ENCODE data around the gene GPR37L1. TPM values are rescaled to one million over a fixed set of nuclear protein-coding genes. Genes with fewer than 3 reads are reported as not detected.

Gene GPR37L1
- total and polyA plus RNA-seq, 2 of the 8 experiments (the other 6 are each of a cell fraction or from before 2014, with no cell fraction given) = 0.13 to 0.23 TPM

DNA sequence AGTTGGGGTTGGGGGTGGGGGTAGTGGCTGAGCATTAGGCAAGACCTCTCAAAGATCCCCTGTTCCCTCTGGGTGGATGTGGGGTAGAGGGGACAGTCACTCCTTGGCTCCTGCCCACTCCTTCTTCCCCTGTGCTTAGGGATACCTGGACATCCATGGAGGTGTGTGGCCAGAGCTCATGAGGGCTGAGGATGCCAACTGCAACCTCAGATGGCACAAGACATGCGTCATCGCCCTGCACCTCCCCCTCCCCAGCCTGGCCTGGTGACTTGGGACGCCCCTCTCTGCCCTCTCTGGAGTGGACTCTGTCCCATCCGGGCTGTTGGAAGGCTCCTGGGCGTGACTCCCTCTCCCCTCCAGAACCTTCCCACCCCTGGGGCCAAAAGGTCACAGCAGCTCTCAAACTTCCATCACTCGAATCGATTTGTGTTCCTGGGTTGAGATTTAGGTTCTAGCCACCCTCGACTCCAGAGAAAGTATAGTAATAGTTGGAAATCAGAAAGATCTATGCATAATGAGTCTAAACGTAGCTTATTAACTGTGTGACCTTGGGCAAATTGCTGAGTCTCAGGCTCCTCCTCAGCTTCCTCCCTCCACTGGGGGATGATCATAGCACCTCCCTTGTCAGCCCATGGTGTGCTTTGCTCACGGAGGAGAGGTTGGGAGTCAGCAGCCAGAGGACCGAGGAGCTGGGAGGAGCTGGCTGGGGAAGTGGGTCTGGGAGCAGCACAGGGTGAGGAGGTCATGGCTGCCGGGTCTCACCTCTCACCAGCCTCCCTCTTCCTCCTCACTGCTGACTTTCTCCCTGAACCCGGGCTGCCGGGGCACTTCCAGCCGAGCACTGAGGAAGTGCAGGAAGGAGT is 39.9 kb downstream of the GPR37L1 start (continued):
- TF ChIP-seq CTCF (IDR thresholded peaks at IDR 0.05; ENCODE audit: control extremely low read depth in 1 of 3, insufficient read depth in 1 of 3, low read depth in 1 of 3, low read length in 3 of 3) = no peak
- TF ChIP-seq RBBP5 (IDR thresholded peaks at IDR 0.05; ENCODE audit: borderline replicate concordance, low read depth, low read length) = no peak
- no peak for TF ChIP-seq SIRT6 (IDR thresholded peaks at IDR 0.05; ENCODE audit: low read length)
- no peak for TF ChIP-seq CEBPB (IDR thresholded peaks at IDR 0.05; ENCODE audit: low read depth, low read length)
- no peak for TF ChIP-seq MAX (IDR thresholded peaks at IDR 0.05)
- TF ChIP-seq BCL11A (IDR thresholded peaks at IDR 0.05; ENCODE audit: low read depth in 2 of 2, low read length in 2 of 2) = no peak
- no peak for TF ChIP-seq GTF2F1 (IDR thresholded peaks at IDR 0.05; ENCODE audit: borderline replicate concordance, low read depth, low read length)
